Body of pancreas (tissue), 4 donors: ENCODE measurements around the gene SYCE3. TPM values are rescaled to one million over a fixed set of nuclear protein-coding genes. Genes with fewer than 3 reads are reported as not detected.

Experiments
- ATAC-seq: fragments of 150-250 bp; one replicate; pipeline ENCODE4 v1.9.1; 2016
- DNase-seq, 4 donors: peaks; one replicate each; pipeline ENCODE4 v3.0.0-alpha.2; 2019
- H3K27ac ChIP-seq, 4 donors: fragments of 200-600 bp; sonication (generic); 1 replicate in 3 of 4; 2 replicates in 1 of 4; pipeline versions ENCODE4 v1.5.1 to v1.6.1; 2016 to 2019; ENCODE audit warnings: mild to moderate bottlenecking in 1 of 4, mixed read lengths in 1 of 4, moderate library complexity in 1 of 4
- H3K27me3 ChIP-seq, 2 donors: fragments of 200-600 bp; sonication (generic); one replicate each; pipeline ENCODE4 v1.6.0; 2016; ENCODE audit warnings: mild to moderate bottlenecking in 1 of 2
- H3K36me3 ChIP-seq, 2 donors: fragments of 200-600 bp; sonication (generic); replicated peaks in 1 of 2; 2 replicates each; pipeline ENCODE4 v1.5.1; 2016; ENCODE audit warnings: low read depth in 2 of 2; ENCODE audit not compliant: insufficient read depth in 1 of 2
- H3K4me1 ChIP-seq: fragments of 200-600 bp; sonication (generic); one replicate; pipeline ENCODE4 v1.6.0; 2016
- H3K4me3 ChIP-seq, 2 donors: fragments of 200-600 bp; sonication (generic); 1 replicate in 1 of 2; 2 replicates in 1 of 2; pipeline ENCODE4 v1.5.1; 2016 to 2019
- H3K9me3 ChIP-seq, 3 donors: fragments of 200-600 bp; sonication (generic); 1 replicate in 2 of 3; 2 replicates in 1 of 3; pipeline ENCODE4 v1.5.1; 2016
- CTCF ChIP-seq, 7 experiments: fragments of 450-650 bp in 4 of 7; fragments of 200-600 bp in 3 of 7; sonication (generic) in 3 of 7; IDR thresholded peaks; one replicate each; pipeline ENCODE4 v1.5.1; 2016 to 2019; ENCODE audit warnings: antibody characterized with exemption in 7 of 7
- POLR2A ChIP-seq, 3 donors: fragments of 450-650 bp; IDR thresholded peaks; one replicate each; pipeline ENCODE4 v1.6.1; 2016; ENCODE audit warnings: antibody characterized with exemption in 3 of 3, mild to moderate bottlenecking in 2 of 3
- WGBS, 2 donors: methylation state at CpG; one replicate each; pipeline ENCODE4 v1.1.5; 2017; 5-methylcytosine and 5-hydroxymethylcytosine counted together
- intact Hi-C: fragments of 100-400 bp; cut with DNase I; formaldehyde crosslinking; loops from one replicate; pipeline ENCODE4 v1.15.1; 2023
- total RNA-seq, 2 donors: library from RNA; depleted of rRNA; stranded (reverse); fragments of >200 nt; gene quantifications; one replicate each; pipeline ENCODE4 v1.1.0, GENCODE V29; 2016

The SYCE3 gene
- total RNA-seq, 2 donors from 2014 or later, result not detected

- peak in 1 of 4 donors; percentile 16 for DNase-seq
- no peak for ATAC-seq
These were observed 59.9 kb downstream of the SYCE3 start for GRCh38 chr22:50502628-50503474.

GRCh38 chr22:50502096-50502495 is 60.6 kb downstream of the SYCE3 start:
- Histone ChIP-seq H3K4me1 (peaks cover 38% of the 10 kb centered on the region), H3K27me3 (no peaks in the 10 kb centered on the region), H3K4me3 (no peak overlapping the region), H3K36me3 (peaks cover 0 to 2% of the 10 kb centered on the region in 2 donors), H3K27ac (no peak overlapping the region), H3K9me3 (no peaks in the 10 kb centered on the region)
- WGBS, 2 donors, result 84 to 86% methylated on average over 4 to 6 of the region's 6 CpGs
- intact Hi-C loops, result loop anchor here (5.0 to 10.0 kb wide), 2 partner anchors 35 to 257 kb away; partner anchors contain the start of gene TUBGCP6
- TF ChIP-seq CTCF (IDR thresholded peaks at IDR 0.05), result no peak
- no peak for TF ChIP-seq POLR2A (IDR thresholded peaks at IDR 0.05)
- no peak for ATAC-seq
- DNase-seq, result no peak

More at GRCh38 chr22:50502628-50503474, 59.9 kb downstream of the SYCE3 start:
- H3K36me3 ChIP-seq, result peaks cover 0 to 2% of the 10 kb centered on the region in 2 donors
- peaks cover 38% of the 10 kb centered on the region for H3K4me1 ChIP-seq
- H3K27me3 ChIP-seq, result no peaks in the 10 kb centered on the region
- H3K27ac ChIP-seq, result no peak overlapping the region
- no peak overlapping the region for H3K4me3 ChIP-seq
- WGBS, 2 donors, result 82 to 87% methylated on average over 16 to 21 of the region's 24 CpGs
- intact Hi-C loops, result loop anchor here (5.0 to 10.0 kb wide), 2 partner anchors 36 to 258 kb away; partner anchors contain the start of gene TUBGCP6
- TF ChIP-seq POLR2A (IDR thresholded peaks at IDR 0.05) (no peak), CTCF (IDR thresholded peaks at IDR 0.05) (no peak)
- H3K9me3 ChIP-seq, result no peaks in the 10 kb centered on the region

Other genes with a start within 250 kb of the SYCE3 start
- gene DENND6B, start 235.9 kb downstream of the SYCE3 start, total RNA-seq, result 1 to 10 TPM; 3.4 to 7.3 TPM
- 10 to 100 TPM; 48.8 to 53.4 TPM for gene PPP6R2, start 219.6 kb downstream of the SYCE3 start, total RNA-seq
- gene SBF1, start 87.9 kb downstream of the SYCE3 start, total RNA-seq, result 10 to 100 TPM; 60.2 to 77.5 TPM
- 1 to 10 TPM; 7.3 to 8.2 TPM for gene ADM2, start 81.4 kb downstream of the SYCE3 start, total RNA-seq
- gene MIOX, start 76.1 kb downstream of the SYCE3 start, total RNA-seq, result not detected
- 100 to 1,000 TPM; 147 to 158 TPM for gene LMF2, start 55.2 kb downstream of the SYCE3 start, total RNA-seq
- 10 to 100 TPM; 30.6 to 35.9 TPM for gene NCAPH2, start 54.7 kb downstream of the SYCE3 start, total RNA-seq
- gene SCO2, start 37.3 kb downstream of the SYCE3 start, total RNA-seq, result 1 to 10 TPM in 1 of 2 donors, not detected in 1; 1.6 TPM
- gene TYMP, start 32.9 kb downstream of the SYCE3 start, total RNA-seq, result 10 to 100 TPM; 29.8 to 65.3 TPM
- not detected for gene KLHDC7B, start 17.0 kb downstream of the SYCE3 start, total RNA-seq
- 10 to 100 TPM in 1 of 2 donors, 1 to 10 TPM in 1; 8.3 to 34.9 TPM for gene CPT1B, start 15.5 kb upstream of the SYCE3 start, total RNA-seq
- 100 to 1,000 TPM in 1 of 2 donors, 10 to 100 TPM in 1; 43.3 to 122 TPM for gene CHKB, start 19.9 kb upstream of the SYCE3 start, total RNA-seq
- gene MAPK8IP2, start 37.9 kb upstream of the SYCE3 start, total RNA-seq, result 1 to 10 TPM; 2.9 to 3.6 TPM
- 10 to 100 TPM; 47.0 to 84.7 TPM for gene ARSA, start 65.2 kb upstream of the SYCE3 start, total RNA-seq
- 10 to 100 TPM in 1 of 2 donors, 1 to 10 TPM in 1; 6.0 to 15.5 TPM for gene SHANK3, start 109.9 kb upstream of the SYCE3 start, total RNA-seq
- gene ACR, start 175.3 kb upstream of the SYCE3 start, total RNA-seq, result not detected
- 10 to 100 TPM; 10.6 to 18.5 TPM for gene RABL2B, start 220.7 kb upstream of the SYCE3 start, total RNA-seq